A549 (cell line): ENCODE data around the gene GPSM1.

ENCODE experiments used
- CTCF ChIP-seq: fragments of >200 bp; sonication (Bioruptor Twin); formaldehyde crosslinking; IDR thresholded peaks from 3 replicates; pipeline ENCODE4 v1.5.1; 2016
- EHMT2 ChIP-seq: fragments of 200-600 bp; sonication (generic); IDR thresholded peaks from 2 replicates; pipeline ENCODE4 v1.6.1; 2016; ENCODE audit warnings: antibody characterized with exemption, low read depth, mild to moderate bottlenecking, moderate library complexity
- FOXS1 ChIP-seq: fragments of 250-450 bp; sonication (Bioruptor Pico); IDR thresholded peaks from 2 replicates; pipeline ENCODE4 v1.5.0; 2020; ENCODE audit warnings: mild to moderate bottlenecking, moderate library complexity
- GATA3 ChIP-seq: IDR thresholded peaks from 2 replicates; pipeline ENCODE4 v1.6.1; 2012; ENCODE audit warnings: borderline replicate concordance
- KDM5A ChIP-seq: fragments of 200-600 bp; sonication (generic); IDR thresholded peaks from 2 replicates; pipeline ENCODE4 v1.6.1; 2016; ENCODE audit warnings: antibody characterized with exemption, mild to moderate bottlenecking
- POLR2A ChIP-seq: IDR thresholded peaks from 2 replicates; pipeline ENCODE4 v1.6.1; 2012; ENCODE audit warnings: mild to moderate bottlenecking, low read length
- TF ChIP-seq, protein P1 (sequence below): fragments of 450-650 bp; IDR thresholded peaks from 2 replicates; pipeline ENCODE4 v1.6.1; 2014; ENCODE audit warnings: antibody characterized with exemption

- TF ChIP-seq FOXS1 (CRISPR knock-in tag) (no peak), POLR2A (no peak), KDM5A (no peak), CTCF (no peak), EHMT2 (no peak), GATA3 (no peak)
- TF ChIP-seq, protein P1, sequence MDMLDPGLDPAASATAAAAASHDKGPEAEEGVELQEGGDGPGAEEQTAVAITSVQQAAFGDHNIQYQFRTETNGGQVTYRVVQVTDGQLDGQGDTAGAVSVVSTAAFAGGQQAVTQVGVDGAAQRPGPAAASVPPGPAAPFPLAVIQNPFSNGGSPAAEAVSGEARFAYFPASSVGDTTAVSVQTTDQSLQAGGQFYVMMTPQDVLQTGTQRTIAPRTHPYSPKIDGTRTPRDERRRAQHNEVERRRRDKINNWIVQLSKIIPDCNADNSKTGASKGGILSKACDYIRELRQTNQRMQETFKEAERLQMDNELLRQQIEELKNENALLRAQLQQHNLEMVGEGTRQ: no peak
These were observed 27.3 kb upstream of the GPSM1 start for GRCh38 chr9:136300016-136300545.
